NCI-H82 (cell line): ENCODE measurements around the gene AKR1B1.

ENCODE experiments used
- DNase-seq: peaks from one replicate; lab custom pipeline; 2025; lab: John Stamatoyannopoulos, UW

AKR1B1 gene

DNA sequence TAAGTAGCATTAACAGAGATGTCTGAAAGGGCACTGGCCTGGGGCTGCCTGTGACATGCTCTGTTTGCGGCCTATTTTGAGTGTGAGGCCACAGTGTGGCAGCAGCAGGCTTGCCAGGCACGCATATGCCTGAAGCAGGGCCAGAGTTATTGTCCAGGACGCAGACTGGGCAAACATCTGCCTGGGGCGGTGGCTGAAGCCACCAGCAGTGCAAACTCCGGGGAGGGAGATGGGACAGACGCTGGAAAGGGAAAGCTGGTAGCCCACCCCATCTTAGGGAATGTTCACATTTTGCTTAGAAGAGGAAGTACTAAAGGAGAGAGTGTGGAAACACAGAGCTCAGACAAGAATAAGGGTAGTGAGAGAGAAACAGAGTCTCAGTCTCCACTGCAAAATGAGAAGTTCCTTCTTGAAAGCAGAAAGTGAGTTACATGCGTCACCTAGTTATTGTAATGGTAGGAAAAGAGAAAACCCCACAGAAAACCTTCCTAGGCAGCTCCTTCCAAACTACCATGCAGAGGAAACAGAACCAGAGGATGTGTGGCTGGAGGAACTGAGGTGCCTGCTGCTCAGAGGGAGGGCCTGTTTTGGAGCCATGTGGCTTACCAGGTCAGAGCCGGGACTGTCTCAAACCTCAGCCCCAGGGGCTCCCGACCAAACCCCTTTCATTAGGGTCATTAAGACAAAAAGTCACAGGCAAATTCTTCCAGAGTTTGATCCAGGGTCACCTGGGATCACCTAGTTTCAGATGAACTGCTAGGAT lies 14.5 kb downstream of the AKR1B1 start:
- no peak for DNase-seq

DNA sequence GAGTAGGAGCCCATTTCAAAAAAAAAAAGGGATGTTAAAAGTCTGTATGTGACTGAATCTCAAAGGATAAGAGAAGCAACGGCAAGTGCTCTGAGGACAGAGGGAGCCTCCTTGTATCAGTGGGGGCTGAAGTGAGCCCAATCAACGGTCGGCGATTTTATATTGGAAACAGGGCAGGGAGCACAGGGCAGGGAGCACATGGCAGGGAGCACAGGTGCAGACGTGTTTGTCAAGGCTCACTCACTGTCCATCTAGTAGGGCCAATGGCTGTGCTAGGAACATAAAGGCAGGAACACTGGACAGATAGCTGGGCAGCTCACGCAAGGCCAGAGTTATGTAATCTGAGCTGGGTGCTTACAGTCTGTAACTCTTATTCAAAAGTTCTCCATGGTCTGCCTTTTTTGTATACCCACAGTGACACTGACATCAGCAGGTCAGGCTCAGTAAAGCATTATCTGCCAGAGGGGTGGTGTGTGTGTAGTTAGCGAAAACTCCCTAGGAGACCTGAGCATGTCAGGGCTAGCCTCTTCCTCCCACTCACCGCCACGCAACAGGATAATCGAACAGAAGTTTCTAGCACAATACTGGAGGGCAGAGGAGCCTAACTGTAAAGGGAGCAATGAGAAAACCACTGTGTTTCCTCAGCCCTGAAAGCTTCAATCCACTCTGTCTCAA lies 15.4 kb downstream of the AKR1B1 start:
- no peak for DNase-seq

DNA sequence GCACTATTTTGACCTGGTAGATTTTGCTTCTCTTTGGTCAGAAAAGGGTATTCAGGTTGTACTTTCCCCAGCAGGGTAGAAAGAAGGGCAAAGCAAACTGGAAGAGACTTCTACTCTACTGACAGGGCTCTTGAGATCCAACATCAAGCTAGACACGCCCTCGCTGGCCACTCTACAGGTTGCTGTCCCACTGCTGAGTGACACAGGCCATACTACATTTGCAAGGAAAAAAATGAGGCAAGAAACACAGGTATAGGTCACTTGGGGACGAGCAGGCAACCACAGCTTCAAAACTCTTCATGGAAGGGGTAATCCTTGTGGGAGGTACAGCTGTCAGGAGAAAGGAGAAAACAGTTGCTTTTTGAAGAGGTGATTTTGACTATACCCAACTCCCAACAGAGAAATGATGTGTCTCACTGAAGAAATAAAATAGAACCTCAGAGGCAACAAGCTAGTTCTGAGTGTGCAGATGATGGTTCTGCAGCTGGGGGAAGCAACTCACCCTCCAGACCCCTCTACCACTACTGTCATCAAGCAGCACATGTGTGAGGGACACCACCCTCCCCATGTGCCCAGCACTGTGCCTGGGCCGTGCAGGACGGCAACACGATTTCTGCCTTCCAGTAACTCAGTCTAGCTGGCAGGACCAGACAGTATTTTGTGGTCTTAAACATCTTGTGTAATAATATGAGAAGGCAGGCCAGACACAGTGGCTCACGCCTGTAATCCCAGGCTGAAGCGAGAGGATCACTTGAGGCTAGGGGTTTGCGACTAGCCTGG lies 16.3 kb downstream of the AKR1B1 start:
- no peak for DNase-seq

DNA sequence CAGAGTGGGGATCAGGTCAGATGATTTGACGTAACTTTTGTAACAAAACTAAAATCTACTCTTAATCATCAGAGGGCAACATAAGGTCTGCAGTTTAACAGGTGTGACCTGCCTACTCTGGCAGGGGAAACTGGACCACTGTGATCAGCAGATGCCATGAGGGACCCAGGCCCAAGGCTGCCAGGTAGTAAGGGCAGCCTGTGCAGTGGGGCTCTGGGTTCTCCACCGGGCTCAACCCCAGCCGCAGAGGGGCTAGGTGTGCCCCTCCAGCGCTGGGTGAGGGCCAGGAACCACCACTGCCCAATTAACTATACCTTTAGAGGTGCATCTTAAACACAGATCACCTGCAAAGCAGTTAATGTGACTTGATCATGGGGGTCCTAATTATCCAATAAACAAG lies 17.6 kb downstream of the AKR1B1 start:
- DNase-seq, result no peak

DNA sequence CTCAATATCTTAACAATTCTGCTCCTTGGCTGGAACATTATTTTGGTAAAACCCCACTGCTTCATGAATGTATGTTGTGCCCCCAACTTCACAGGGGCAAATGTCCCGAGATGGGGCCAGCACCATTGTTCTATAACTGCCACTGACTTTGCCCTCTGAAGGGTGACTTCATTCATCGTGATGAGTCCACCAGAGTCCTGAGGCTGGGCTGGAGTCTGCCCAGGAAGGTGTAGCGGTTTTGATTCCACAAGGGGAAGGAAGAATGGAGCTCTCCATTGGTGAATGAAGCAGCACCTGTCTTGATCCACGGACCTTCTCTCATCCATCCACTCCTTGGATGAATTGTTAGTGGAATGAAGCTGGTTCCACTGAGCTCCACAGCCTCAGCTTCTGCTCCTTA lies 18.4 kb downstream of the AKR1B1 start:
- no peak for DNase-seq

DNA sequence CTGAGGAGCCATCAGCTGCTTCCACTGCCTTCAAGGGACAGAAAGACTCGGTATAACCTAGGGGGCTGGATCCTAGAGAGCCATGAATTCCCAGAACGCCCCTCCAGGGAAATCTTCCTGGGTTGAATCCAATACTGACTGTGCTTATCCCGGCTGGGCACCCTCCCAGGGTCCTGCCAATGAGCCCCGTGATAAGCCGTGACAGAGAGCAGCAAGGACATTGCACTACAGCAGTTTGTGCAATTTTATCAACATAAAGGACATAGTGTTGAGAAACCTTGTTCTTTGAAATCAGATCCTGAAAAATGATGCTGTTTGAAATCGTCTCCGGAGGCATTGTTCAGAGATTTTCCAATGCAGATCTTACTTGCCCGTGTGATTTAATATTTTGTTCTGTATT lies 18.8 kb downstream of the AKR1B1 start:
- DNase-seq, result no peak

DNA sequence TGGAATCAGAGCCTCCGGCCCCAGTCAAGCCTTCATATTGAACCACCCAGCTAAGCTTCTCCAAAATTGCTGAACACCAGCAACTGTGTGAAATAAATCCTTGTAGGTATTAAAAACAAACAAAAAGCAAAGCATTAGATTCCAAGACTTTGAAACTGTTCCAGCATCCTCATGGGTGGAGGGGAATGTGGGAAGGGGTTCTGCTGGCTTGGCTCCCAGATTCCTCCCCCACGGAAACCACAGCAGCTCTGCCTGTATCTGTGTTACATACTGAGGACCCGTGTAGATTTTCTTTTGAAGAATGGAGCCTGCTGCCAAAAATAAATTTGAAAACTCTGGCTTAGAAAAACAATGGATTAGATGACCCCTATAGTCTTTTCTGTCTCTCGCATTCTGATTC lies 20.0 kb downstream of the AKR1B1 start:
- DNase-seq, result no peak

DNA sequence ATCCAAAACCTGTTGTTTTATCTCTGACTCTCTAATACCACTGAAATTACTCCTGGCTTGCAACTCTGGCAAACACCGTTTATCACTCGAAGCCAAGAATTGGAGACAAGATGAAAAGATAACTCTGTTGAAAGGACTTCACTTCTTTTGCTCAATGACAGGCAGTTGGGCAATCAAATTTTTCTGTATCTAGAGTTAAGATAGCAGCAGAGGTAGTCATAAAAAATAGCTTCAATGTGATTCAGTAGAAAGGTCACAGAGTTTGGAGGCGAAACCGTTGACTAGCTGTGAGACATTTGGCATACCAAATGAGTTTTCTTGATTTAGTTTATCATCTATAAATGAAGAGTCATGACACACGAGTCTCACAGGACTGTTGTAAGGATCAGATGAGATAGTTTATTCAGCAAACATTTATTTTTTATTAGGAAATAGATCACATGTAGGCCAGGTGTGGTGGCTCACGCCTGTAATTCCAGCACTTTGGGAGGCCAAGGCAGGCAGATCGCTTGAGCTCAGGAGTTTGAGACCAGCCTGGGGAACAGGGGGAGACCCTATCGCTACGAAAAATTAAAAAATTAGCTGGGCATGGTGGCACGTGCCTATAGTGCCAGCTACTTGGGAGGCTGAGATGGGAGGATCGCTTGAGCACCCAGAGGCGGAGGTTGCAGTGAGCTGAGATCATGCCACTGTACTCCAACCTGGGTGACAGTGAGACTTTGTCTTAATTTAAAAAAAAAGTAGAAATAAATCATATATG lies 23.6 kb downstream of the AKR1B1 start:
- DNase-seq, result no peak

DNA sequence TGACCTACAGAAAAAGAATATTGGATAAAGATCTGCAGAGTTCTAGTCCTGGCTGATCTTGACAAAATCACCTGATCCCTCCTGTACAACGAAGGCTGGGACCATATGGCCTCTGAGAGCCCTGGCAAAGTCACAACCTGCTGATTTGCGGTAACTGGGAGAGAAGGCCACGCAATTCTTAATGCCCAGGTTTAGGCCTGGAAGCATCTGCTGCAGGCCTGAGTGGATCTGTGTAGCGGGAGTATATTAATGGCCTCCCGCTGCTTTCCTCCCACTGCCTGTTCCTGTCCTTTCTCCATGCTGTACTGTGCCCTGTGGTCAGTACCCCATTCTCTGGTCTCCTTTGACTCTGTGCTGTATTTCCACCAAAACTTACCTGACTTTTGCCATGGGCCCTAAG lies 24.2 kb downstream of the AKR1B1 start:
- DNase-seq, result peak; percentile 82

DNA sequence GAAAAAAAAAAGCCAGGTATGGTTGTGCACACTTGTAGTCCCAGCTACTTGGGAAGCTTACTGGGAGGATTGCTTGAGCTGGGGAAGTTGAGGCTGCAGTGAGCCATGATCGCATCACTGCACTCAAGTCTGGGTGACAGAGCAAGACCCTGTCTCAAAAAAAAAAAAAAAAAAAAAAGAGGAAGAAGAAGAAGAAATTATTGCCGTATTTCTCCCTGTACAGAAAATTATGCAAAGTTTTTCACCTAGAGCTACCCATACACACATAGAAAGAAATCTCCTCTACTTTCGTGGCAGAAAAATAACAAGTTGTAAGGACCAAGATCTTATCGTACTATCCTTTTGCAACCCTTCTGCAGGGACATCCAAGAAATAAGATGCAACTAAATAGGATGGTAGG lies 25.5 kb downstream of the AKR1B1 start:
- no peak for DNase-seq

DNA sequence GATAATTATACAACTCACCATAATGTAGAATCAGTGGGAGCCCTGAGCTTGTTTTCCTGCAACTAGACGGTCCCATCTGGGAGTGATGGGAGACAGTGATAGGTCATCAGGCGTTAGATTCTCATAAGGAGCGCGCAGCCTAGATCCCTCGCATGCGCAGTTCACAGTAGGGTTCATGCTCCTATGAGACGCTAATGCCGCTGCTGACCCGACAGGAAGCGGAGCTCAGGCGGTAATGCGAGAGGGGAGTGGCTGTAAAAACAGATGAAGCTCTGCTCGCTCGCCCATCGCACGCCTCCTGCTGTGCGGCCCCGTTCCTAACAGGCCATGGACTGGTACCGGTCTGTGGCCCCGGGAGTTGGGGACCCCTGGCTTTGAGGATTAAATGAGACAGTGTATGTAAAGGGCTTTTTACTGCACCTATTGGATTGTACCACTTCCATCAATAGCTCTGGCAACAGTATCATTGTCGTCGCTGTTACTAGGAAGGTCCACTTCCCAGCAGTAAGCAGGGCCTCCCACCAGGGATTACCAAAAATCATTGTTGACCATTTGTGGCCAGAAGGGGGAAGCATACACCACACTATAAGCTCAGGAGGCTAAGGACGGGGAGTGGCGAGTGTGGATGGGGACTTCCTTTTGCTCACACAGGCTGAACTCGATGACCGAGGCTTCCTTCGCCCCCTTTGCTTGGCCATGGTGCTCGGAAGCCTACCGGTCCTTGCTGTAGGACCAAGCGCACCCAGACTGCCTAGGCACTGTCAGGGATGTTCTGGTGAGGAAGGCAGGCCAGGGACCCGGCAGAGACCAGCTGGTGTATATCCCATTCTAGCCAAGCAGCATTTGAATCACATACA lies 26.4 kb downstream of the AKR1B1 start:
- peak; percentile 98 for DNase-seq

DNA sequence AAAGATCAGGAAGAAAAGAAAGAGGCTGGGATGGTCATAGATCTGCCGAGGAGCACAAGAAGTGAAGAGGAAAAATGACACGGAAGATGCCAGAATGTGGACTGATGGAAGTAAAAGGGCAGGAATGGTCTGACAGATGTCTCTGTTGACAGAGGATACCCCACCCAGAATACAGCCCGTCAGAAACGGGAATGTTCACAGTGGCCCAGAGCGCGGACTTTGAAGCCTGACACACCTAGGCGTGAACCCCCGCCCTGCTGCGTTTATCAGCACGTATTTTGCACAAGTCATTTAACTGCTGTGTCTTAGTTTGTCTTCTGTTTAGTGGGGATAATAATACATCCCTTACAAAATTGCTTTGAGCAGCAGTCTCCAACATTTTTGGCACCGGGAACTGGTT lies 27.1 kb downstream of the AKR1B1 start:
- peak; percentile 48 for DNase-seq

DNA sequence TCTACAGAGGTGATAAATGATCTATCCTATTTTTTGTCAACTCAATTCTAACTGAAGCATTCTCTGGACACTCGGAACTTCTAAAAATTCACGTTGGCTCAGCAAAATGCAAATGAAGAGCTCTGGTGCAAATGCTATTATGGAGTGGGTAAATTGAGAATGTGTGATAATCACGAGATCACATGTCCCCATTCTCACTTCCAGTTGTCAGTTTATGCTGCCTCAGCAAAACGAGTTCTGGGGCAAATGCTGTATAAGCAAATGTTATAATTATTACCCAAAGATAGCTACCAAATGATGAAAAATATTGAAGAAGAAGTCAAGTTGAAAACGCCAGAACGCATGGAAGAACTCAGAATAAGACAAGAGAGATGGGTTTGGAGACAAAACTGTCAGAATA lies 29.4 kb downstream of the AKR1B1 start:
- no peak for DNase-seq

DNA sequence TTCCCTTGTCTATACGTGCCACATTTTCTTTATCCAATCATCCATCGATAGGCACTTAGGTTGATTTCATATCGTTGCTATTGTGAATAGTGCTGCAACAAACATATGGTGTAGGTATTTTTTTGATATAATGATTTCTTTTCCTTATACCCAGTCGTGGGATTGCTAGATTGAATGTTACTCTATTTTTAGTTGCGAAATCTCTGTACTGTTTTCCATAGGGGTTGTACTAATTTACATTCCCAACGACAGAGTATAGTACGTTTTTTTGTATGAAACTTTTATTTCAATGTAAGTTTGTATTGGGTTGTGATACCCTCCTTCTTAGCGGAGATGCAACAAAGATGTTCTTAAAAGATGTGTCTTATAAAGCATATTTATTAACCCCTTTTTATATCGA lies 30.0 kb downstream of the AKR1B1 start:
- no peak for DNase-seq

DNA sequence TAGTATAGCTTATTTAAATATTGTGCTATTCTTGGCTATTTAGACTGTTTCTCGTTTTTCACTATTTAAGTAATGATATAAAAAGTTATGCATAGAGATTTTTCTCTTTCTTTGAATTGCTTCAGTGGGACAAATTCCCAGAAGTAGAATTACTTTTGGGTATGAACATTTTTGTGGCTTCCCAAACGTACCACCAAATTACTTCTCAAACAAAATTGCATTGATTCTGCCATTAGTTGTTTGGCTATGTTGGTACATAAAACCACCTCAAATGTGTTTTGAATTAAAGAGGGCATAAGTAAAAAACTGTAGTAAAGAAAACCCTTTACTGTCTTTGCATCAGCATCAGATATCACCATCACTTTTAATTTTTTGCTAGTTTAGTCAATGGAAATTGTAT lies 31.0 kb downstream of the AKR1B1 start:
- DNase-seq, result no peak

DNA sequence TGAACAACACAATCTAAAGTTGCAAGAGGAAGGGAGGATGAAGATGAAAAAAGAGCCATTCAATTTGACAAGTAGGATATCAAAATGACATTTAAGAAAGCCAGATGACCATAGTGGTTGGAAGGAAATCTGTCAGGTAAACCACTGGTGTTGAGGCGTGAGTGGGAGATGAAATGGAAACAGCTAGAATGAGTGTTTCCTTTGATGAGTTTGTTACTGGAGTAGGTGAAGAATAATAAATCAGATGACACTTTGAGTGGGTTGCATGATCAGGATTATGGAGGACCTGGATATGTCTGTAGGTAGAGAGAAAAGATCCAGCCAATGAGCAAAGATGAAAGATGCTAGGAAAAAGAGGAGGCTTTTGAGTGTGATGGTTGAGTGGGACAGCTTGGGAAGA lies 33.1 kb downstream of the AKR1B1 start:
- DNase-seq, result no peak

DNA sequence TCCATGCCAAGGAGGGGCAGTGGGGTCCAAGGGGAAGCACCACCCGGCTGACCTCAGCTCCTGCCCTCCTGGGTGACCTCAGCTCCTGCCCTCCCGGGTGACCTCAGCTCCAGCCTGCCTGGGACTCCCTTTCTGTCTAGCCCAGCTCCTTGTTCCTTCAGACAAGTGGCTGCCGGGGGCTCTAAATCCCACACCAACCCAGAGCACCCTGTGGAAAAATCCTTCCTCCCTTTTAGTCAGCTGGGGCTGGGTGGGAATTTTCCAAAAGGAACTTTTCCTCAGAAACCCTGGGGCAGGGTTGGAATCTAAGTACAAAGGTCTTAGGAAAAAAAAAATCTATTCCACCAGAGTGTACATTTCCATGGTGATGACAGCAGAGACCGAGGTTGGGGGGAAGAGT lies 36.3 kb downstream of the AKR1B1 start:
- DNase-seq, result no peak

DNA sequence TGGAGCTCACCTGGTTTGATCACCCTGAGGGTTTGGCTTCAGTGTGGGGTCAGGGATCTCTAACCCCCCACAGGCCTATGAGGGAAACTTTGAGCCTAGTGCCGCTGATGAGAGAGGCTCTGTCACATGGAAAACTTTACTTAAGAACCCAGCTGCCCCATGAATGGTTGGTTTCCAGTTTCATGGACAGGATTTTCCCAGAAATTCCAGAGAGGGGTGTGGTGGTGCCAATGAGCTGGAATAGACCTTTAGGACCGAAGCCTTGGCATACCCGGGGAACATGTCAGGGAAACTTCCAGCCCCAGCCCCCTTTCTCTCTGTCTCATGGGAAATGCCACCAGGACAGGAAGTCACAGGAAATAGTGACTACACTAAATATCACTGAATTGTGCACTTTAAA lies 36.9 kb downstream of the AKR1B1 start:
- no peak for DNase-seq

DNA sequence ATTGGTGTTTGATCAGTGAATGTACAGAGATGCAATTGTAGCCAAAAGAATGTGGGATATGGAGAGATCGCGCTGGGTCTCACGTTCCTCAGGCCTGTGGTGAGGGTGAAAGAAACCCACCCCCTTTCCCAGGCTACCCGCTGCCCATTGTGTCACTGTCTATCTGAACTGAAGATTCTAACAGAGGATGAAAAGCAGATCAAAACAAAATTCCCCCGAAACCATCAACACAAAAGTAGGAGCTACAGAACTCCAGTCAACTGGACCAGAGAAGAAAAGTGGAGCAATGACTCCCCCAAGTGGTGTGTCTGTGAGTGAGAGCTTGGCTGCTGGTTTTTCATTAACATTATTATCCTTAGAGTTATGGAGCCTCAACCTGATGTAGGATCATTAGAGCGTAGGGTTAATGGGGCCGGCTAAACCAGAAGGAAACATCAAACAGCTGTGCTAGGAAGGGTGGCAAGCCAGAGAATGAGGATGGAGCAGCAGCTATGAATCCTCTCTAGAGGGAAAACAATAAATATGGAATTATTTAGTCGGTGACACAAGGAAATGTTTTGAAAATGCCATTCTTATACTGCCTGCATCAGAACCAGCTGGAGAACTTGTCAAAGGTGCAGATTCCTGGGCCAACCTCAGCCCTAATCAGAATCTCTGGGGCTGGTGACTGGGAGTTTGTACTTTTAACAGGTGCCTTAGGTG lies 38.3 kb downstream of the AKR1B1 start:
- DNase-seq, result peak; percentile 87

DNA sequence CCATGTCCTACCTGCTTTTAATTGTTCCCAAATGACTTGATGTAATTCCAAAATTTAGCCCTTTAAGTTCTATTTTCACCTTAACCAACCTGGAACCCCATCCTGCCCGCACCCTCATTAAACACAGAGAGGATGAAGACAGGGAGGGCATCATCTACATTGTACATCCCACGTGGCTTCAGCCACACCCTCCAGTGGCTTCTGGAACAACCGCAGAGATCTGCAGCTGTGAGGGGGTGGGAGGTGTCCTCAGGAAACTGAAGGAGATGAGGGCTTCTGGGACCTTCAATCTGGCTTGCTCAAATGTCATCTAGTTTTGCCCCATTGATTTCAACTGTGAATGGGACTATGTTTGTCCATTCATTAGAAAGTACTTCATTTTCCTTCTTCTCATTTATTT lies 39.0 kb downstream of the AKR1B1 start:
- no peak for DNase-seq

DNA sequence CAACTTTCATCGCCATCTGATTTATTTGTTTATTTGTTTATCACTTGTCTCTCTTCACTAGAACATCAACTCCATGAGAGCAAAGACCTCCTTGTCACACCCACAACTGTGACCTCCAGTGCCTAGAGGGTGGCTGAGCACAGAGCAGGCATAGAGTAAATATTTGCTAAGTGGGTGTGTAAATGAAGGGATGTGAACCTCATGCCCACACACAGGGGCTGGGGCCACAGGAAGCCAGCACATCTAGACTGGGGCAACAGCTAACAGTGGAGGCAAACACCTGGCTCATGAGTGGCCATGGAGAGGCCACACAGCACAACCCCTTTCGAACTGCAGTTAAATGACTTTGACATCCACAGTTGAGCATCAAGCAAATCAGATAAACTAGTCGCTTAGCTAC lies 39.8 kb downstream of the AKR1B1 start:
- DNase-seq, result no peak
